ENCODE data around the gene MFAP1. TPM values are rescaled to one million over a fixed set of nuclear protein-coding genes. Genes with fewer than 3 reads are reported as not detected.
"Not testable (repeated sequence)": the region's sequence is repeated elsewhere in the genome, so short reads cannot be mapped to it uniquely, and the experiment has no call there.

Gene MFAP1
- total RNA-seq, 1 donor from 2014 or later = 29.2 TPM

DNA sequence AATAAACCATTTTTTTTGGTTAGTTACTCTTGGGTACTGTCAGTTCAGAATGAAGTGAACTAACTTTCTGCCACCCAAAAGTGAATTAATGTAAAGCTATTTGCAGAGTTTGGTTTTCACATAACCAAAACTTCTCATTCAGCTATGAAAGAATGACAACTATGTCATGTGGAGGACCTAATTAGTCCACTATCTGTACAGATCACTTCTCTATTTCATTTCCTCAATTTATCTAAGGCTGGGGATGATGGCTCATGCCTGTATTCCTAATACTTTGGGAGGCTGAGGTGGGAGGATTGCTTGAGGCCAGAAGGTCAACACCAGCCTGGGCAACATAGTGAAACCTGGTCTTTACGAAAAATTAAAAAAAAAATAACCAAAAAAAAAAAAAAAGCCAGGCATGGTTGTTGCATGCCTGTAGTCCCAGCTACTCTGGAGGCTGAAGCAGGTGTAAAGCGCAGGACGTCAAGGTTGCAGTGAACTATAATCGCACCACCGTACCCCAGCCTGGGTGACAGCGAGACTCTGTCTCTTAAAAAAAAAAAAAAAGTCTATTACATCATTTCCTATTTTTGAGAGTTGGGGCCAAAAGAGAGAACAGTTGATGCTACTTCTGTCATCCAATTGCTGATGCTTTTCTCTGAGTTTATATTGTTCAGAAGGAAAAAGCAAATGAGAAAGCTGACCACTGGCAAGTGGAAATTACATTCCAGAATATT is 15.4 kb downstream of the MFAP1 start:
- no peak overlapping the region for H3K27ac Mint-ChIP-seq (ENCODE audit: unreplicated experiment)
- no peak overlapping the region for H3K4me3 Mint-ChIP-seq (ENCODE audit: unreplicated experiment)
- H3K27me3 Mint-ChIP-seq (ENCODE audit: unreplicated experiment) = no peaks in the 10 kb centered on the region
- DNase-seq = no peak
- no peaks in the 10 kb centered on the region for H3K36me3 Mint-ChIP-seq (ENCODE audit: unreplicated experiment)
- no peaks in the 10 kb centered on the region for H3K4me1 Mint-ChIP-seq (ENCODE audit: low read depth, unreplicated experiment)
- H3K9me3 Mint-ChIP-seq (ENCODE audit: unreplicated experiment) = peaks cover 3% of the 10 kb centered on the region
- TF ChIP-seq, protein P1, sequence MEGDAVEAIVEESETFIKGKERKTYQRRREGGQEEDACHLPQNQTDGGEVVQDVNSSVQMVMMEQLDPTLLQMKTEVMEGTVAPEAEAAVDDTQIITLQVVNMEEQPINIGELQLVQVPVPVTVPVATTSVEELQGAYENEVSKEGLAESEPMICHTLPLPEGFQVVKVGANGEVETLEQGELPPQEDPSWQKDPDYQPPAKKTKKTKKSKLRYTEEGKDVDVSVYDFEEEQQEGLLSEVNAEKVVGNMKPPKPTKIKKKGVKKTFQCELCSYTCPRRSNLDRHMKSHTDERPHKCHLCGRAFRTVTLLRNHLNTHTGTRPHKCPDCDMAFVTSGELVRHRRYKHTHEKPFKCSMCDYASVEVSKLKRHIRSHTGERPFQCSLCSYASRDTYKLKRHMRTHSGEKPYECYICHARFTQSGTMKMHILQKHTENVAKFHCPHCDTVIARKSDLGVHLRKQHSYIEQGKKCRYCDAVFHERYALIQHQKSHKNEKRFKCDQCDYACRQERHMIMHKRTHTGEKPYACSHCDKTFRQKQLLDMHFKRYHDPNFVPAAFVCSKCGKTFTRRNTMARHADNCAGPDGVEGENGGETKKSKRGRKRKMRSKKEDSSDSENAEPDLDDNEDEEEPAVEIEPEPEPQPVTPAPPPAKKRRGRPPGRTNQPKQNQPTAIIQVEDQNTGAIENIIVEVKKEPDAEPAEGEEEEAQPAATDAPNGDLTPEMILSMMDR (IDR thresholded peaks at IDR 0.05; ENCODE audit: partially characterized antibody, unreplicated experiment) = no peak

GRCh38 chr15:43808435-43808950 is 16.0 kb downstream of the MFAP1 start:
- no peak overlapping the region for H3K4me3 Mint-ChIP-seq (ENCODE audit: unreplicated experiment)
- H3K4me1 Mint-ChIP-seq (ENCODE audit: low read depth, unreplicated experiment) = no peaks in the 10 kb centered on the region
- H3K9me3 Mint-ChIP-seq (ENCODE audit: unreplicated experiment) = peaks cover 3% of the 10 kb centered on the region
- DNase-seq = no peak
- no peak overlapping the region for H3K27ac Mint-ChIP-seq (ENCODE audit: unreplicated experiment)
- no peaks in the 10 kb centered on the region for H3K36me3 Mint-ChIP-seq (ENCODE audit: unreplicated experiment)
- H3K27me3 Mint-ChIP-seq (ENCODE audit: unreplicated experiment) = no peaks in the 10 kb centered on the region
- TF ChIP-seq, protein P1 (IDR thresholded peaks at IDR 0.05; ENCODE audit: partially characterized antibody, unreplicated experiment) = no peak

- H3K27ac Mint-ChIP-seq (ENCODE audit: unreplicated experiment); H3K36me3 Mint-ChIP-seq (ENCODE audit: unreplicated experiment): not testable (repeated sequence)
- peaks cover 15% of the 10 kb centered on the region for H3K4me1 Mint-ChIP-seq (ENCODE audit: low read depth, unreplicated experiment)
Measured at GRCh38 chr15:43802676-43803075, 21.8 kb downstream of the MFAP1 start.

GRCh38 chr15:43800286-43801141 is 24.0 kb downstream of the MFAP1 start, which contains the start of gene HYPK:
Gene HYPK (plus strand): TSS chr15:43800599. CDS start chr15:43800623, 24 bp downstream.
- Mint-ChIP-seq H3K4me1 (ENCODE audit: low read depth, unreplicated experiment) (peaks cover 15% of the 10 kb centered on the region), H3K36me3 (ENCODE audit: unreplicated experiment) (peaks cover 4% of the 10 kb centered on the region)
- TF ChIP-seq, protein P1 (IDR thresholded peaks at IDR 0.05; ENCODE audit: partially characterized antibody, unreplicated experiment) = no peak

More at GRCh38 chr15:43802676-43803075, 21.8 kb downstream of the MFAP1 start:
- H3K9me3 Mint-ChIP-seq (ENCODE audit: unreplicated experiment); DNase-seq; H3K4me3 Mint-ChIP-seq (ENCODE audit: unreplicated experiment); H3K27me3 Mint-ChIP-seq (ENCODE audit: unreplicated experiment): not testable (repeated sequence)

DNA sequence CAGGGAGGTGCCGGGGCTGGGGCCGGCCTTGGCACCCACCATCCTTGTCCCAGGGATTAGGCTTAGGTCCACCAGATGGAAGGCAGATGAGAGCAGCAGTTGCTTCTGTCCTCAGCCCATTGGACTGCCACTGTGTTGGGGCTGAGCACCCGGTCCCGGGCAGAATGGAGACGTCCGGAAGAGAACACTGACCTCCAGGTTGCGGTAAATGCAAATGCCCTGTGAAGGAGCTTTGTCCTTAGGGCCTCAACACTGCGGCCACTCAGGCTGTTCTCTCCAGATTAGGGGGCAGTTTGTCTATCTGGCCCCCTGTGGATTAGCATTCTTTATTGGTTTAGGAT is 24.6 kb downstream of the MFAP1 start, which contains the start of gene SERINC4:
Gene SERINC4 (minus strand): TSS at position 276 of the 341 bp plus-strand sequence. CDS start 234 bp downstream, at position 42.
- TF ChIP-seq, protein P1 (IDR thresholded peaks at IDR 0.05; ENCODE audit: partially characterized antibody, unreplicated experiment) = no peak
- Mint-ChIP-seq H3K4me1 (ENCODE audit: low read depth, unreplicated experiment) (peaks cover 16% of the 10 kb centered on the region), H3K9me3 (ENCODE audit: unreplicated experiment) (peaks cover 7% of the 10 kb centered on the region), H3K27ac (ENCODE audit: unreplicated experiment) (peak within 1 kb of the TSS; percentile 97), H3K27me3 (ENCODE audit: unreplicated experiment) (peaks cover 9% of the 10 kb centered on the region), H3K4me3 (ENCODE audit: unreplicated experiment) (peak within 1 kb of the TSS; percentile 100), H3K36me3 (ENCODE audit: unreplicated experiment) (peaks cover 4% of the 10 kb centered on the region)
- no peak for DNase-seq

More at GRCh38 chr15:43800286-43801141, 24.0 kb downstream of the MFAP1 start, which contains the start of gene HYPK:
- H3K27ac Mint-ChIP-seq (ENCODE audit: unreplicated experiment) = peak within 1 kb of the TSS; percentile 97
- peaks cover 7% of the 10 kb centered on the region for H3K9me3 Mint-ChIP-seq (ENCODE audit: unreplicated experiment)
- DNase-seq = peak; percentile 91
- H3K4me3 Mint-ChIP-seq (ENCODE audit: unreplicated experiment) = peak within 1 kb of the TSS; percentile 100
- H3K27me3 Mint-ChIP-seq (ENCODE audit: unreplicated experiment) = peaks cover 9% of the 10 kb centered on the region

Measured in glutamatergic neuron (in vitro differentiated cells).